Brain microvascular endothelial cell (primary cell): ENCODE results near the gene WDR47.
A peak's percentile ranks its signal among the peaks of the same experiment; 100 is the strongest.
"Not testable (repeated sequence)": the region's sequence is repeated elsewhere in the genome, so short reads cannot be mapped to it uniquely, and the experiment has no call there.

Experiments used
- DNase-seq: peaks from one replicate; pipeline ENCODE4 v3.0.0-alpha.2; 2020
- H3K27ac ChIP-seq: fragments of 250-450 bp; sonication (Bioruptor Pico); 2 replicates; pipeline ENCODE4 v1.5.1; 2020; ENCODE audit warnings: mild to moderate bottlenecking, moderate library complexity
- H3K27me3 ChIP-seq: fragments of 250-450 bp; sonication (Bioruptor Pico); replicated peaks from 2 replicates; pipeline ENCODE4 v1.5.1; 2020; ENCODE audit warnings: mild to moderate bottlenecking
- H3K36me3 ChIP-seq: fragments of 250-450 bp; sonication (Bioruptor Pico); replicated peaks from 2 replicates; pipeline ENCODE4 v1.5.1; 2020; ENCODE audit warnings: mild to moderate bottlenecking
- H3K4me3 ChIP-seq: 2 replicates; pipeline ENCODE4 v1.5.1; 2011; ENCODE audit warnings: low read depth, mild to moderate bottlenecking, control low read depth, low read length, moderate library complexity
- CTCF ChIP-seq: IDR thresholded peaks from 2 replicates; pipeline ENCODE4 v1.5.1; 2011; ENCODE audit warnings: low read depth, mild to moderate bottlenecking, moderate library complexity, low read length, control low read depth, inconsistent platforms; ENCODE audit errors: missing control alignments
- in situ Hi-C: cut with HindIII; loops from 2 replicates; pipeline ENCODE4 v1.10.0; 2017; ENCODE audit warnings: low sequenced_read_pairs, low pct_ligation_motif_present

WDR47 gene

DNA sequence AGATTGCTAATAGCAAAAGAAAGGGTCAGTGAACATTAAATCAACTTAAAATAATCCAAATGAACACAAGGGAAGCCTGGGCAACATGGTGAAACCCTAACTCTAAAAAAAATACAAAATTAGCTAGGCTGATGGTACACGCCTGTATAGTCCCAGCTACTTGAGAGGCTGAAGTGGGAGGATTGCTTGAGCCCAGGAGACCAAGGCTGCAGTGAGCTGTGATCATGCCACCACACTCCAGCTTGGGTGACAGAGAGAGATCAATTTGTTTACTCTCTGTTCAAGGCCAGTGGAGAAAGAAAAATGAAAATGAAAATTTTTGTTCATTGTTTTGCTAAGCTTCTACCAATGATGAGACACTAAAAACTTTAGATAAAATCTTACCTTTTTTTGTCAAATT lies 24.8 kb downstream of the WDR47 start:
- TF ChIP-seq CTCF, result no peak
- in situ Hi-C loops, result no loop called here
- H3K36me3 ChIP-seq, result peaks cover 17% of the 10 kb centered on the region
- no peaks in the 10 kb centered on the region for H3K27me3 ChIP-seq
- H3K4me3 ChIP-seq, result no peak overlapping the region
- no peak overlapping the region for H3K27ac ChIP-seq
- no peak for DNase-seq

DNA sequence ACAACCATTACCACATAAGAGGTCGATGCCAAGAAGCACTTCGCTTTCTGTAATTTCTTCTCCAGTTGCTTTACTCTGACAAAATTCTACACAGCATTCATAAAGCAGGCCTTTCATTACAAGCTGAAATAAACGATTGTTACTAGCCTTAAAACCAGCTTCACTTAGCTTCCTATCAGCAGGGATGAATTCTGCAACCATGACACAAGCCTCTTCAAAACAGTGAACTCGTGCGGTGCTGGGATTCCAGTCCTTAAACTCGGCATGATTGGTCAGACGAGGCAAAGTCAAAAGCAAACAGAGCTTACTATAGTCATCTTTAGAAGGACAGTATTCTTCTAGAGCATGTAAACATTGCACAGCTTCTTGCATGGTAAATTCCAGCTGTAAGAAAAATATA lies 30.6 kb downstream of the WDR47 start:
- in situ Hi-C loops, result no loop called here
- TF ChIP-seq CTCF, result no peak
- Histone ChIP-seq H3K4me3 (no peak overlapping the region), H3K36me3 (peaks cover 33% of the 10 kb centered on the region), H3K27me3 (no peaks in the 10 kb centered on the region), H3K27ac (no peak overlapping the region)
- DNase-seq, result peak; percentile 16

GRCh38 chr1:108996622-108997021 lies 45.3 kb downstream of the WDR47 start:
- H3K27ac ChIP-seq, H3K4me3 ChIP-seq, DNase-seq, H3K27me3 ChIP-seq, in situ Hi-C loops: not testable (repeated sequence)
- peaks cover 42% of the 10 kb centered on the region for H3K36me3 ChIP-seq

DNA sequence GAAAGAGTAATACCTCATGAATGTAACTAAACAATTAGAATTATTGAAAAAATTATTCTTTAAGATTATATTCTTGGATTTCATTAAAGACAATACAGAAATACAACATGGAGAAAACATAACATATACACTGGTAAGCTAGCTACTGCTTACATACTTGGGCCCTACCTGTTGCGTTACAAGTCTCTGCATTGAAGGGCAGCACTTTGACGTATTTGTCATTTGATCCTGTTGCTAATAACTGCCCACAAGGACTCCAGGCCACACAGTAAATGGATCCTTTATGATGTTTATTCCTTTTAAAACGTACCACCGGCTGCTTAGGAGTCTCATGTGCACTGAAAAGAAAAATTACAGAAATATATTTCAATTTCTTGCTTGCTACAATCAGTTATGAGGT lies 58.8 kb downstream of the WDR47 start:
- Histone ChIP-seq H3K27me3 (no peaks in the 10 kb centered on the region), H3K36me3 (peaks cover 20% of the 10 kb centered on the region), H3K27ac (no peak overlapping the region), H3K4me3 (no peak overlapping the region)
- DNase-seq, result no peak
- in situ Hi-C loops, result no loop called here
- no peak for TF ChIP-seq CTCF

- no peak overlapping the region for H3K4me3 ChIP-seq
- peaks cover 14% of the 10 kb centered on the region for H3K36me3 ChIP-seq
- no peak for DNase-seq
- no peak for TF ChIP-seq CTCF
- in situ Hi-C loops, result no loop called here
- H3K27ac ChIP-seq, result no peak overlapping the region
- H3K27me3 ChIP-seq, result no peaks in the 10 kb centered on the region
Measured at GRCh38 chr1:108976658-108977057, 65.2 kb downstream of the WDR47 start.

DNA sequence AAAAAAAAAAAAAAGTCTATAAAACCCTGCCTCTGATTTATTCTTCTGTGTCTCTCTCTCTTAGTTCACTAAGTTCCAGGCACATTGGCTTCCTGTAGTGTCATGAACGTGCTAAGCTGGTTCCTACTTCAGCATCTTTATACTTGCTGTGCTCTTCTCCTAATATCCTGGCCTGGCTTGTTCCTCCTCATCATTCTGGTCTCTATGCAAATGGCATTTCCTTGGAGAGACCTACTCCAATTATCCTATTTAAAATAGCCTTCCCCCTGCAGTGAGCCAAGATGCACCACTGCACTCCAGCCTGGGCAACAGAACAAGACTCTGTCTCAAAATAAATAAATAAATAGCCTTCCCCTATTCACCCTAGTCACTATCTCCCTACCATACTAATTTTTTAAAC lies 69.0 kb downstream of the WDR47 start:
- in situ Hi-C loops, result no loop called here
- Histone ChIP-seq H3K27ac (no peak overlapping the region), H3K27me3 (no peaks in the 10 kb centered on the region), H3K4me3 (no peak overlapping the region), H3K36me3 (peaks cover 14% of the 10 kb centered on the region)
- DNase-seq, result no peak
- no peak for TF ChIP-seq CTCF
